ENCODE measurements around the gene RBM20. TPM values are rescaled to one million over a fixed set of nuclear protein-coding genes. Genes with fewer than 3 reads are reported as not detected.
"Not testable (repeated sequence)": the region's sequence is repeated elsewhere in the genome, so short reads cannot be mapped to it uniquely, and the experiment has no call there.

Gene RBM20
- total RNA-seq, 8 experiments from 2014 or later, result 0.31 to 19.1 (median 8.8) TPM

DNA sequence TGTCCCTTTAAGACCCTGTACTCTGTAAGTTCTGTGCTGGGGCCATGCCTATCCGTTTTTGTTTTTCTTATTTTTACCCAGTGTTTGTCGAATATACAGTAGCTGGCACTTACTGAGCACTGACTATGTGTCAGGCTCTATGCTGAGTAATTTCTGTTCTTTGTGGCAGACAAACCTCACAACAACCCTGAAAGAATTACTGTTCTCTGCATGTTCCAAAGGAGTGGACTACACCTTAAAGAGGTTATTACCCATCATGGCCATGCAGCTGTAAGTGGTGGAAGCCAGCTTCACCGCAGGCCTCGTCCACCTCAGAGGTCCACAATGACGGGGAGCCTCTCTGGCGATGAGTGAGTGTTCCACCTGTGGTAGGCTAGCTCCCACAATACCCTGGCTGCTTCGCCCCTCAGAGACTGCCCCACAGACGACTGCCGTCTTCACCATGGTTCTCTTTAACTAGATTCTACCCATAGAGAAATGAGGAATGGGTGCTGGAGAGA lies 30.1 kb upstream of the RBM20 start:
- in situ Hi-C loops (cut with MboI; ENCODE audit: low pct_unique_long_range_greater_than_20kb in 2 of 9, low sequenced_read_pairs in 9 of 9, unreplicated experiment in 9 of 9), result loop anchor here in 6 of 9 experiments (25.0 kb wide), 3 partner anchors 123 to 1523 kb away; no protein-coding TSS in a partner anchor
- no peak for ATAC-seq (replicated peaks in 6 of 8)
- WGBS, 10 experiments, result 17 to 100% (median 69%) methylated on average over 1 to 5 of the region's 9 CpGs; no CpG with 5 or more reads in 3 of the 10 experiments
- no peak overlapping the region for H3K4me3 ChIP-seq
- H3K27ac ChIP-seq, result no peak overlapping the region
- H3K4me1 ChIP-seq (replicated peaks in 1 of 2), result peaks cover 15 to 20% of the 10 kb centered on the region in 2 donors

DNA sequence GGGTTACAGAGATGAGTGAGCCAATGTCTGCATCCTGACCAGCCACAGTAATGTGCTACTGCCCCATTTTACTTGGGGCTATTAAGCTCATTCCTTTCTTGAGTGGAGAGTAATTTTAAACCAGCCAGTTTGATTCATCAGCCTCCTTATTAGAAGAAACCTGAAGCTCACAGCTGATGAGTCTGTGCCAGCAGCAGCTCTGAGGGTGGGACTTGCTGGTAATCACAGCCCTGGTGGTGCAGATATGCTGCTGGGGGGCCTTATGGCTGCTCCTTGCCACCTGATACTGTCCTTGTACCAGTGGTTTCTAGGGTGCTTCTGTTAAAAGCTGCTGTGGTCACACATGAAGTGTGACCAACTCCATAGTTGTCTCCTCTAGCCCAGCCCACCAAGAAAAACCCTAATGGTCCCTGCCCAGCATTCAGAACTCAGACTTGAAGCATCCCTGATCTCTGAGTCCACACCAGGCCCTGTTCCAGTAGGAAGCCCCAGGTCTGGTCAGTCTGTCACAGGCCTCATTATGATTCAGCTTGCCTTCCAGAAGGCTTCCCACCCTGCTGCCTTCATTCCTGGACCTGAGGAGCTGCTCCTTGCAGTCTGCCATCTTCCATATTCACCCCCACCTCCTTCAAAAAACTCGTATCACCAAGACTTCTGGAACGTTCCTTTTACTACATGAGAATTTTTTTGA lies 28.9 kb upstream of the RBM20 start:
- ATAC-seq (replicated peaks in 6 of 8), result peak in 2 of 8 experiments; percentile 31 to 57
- in situ Hi-C loops (cut with MboI; ENCODE audit: low pct_unique_long_range_greater_than_20kb in 2 of 9, low sequenced_read_pairs in 9 of 9, unreplicated experiment in 9 of 9), result loop anchor here in 6 of 9 experiments (25.0 kb wide), 3 partner anchors 122 to 1522 kb away; no protein-coding TSS in a partner anchor

DNA sequence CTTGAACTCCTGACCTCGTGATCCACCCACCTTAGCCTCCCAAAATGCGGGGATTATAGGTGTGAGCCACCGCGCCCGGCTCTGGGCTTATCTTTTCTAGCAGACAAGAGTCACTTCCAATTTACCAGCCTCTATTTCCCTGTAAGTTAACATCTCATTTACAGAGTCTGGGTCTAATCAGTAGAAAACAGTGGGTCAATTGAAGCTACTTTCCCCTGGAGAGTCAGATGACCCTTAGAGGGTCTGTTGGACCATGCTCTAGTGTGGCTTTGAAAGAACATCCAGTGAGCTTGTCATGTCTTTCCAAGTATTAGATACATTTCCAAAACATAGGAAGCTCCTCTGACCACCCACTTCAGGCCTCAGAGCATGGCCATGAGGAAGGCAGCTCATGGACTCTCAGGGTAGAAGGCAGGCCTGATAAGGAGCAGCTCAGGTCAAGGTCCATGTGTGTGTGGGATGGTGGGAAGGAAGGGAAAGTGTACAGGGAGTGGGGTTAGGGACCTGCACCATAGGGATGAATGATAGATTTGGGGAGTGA lies 27.6 kb upstream of the RBM20 start:
- 31 to 100% (median 90%) methylated on average over 2 to 5 of the region's 5 CpGs; no CpG with 5 or more reads in 5 of the 10 experiments for WGBS, 10 experiments

More for the DNA sequence above, 28.9 kb upstream of the RBM20 start:
- WGBS, 10 experiments, result 0 to 76% (median 70%) methylated on average over 1 to 2 of the region's 2 CpGs; no CpG with 5 or more reads in 5 of the 10 experiments
- Histone ChIP-seq H3K4me1 (replicated peaks in 1 of 2) (peaks cover 9 to 10% of the 10 kb centered on the region in 2 donors), H3K27ac (no peak overlapping the region), H3K4me3 (no peak overlapping the region)

DNA sequence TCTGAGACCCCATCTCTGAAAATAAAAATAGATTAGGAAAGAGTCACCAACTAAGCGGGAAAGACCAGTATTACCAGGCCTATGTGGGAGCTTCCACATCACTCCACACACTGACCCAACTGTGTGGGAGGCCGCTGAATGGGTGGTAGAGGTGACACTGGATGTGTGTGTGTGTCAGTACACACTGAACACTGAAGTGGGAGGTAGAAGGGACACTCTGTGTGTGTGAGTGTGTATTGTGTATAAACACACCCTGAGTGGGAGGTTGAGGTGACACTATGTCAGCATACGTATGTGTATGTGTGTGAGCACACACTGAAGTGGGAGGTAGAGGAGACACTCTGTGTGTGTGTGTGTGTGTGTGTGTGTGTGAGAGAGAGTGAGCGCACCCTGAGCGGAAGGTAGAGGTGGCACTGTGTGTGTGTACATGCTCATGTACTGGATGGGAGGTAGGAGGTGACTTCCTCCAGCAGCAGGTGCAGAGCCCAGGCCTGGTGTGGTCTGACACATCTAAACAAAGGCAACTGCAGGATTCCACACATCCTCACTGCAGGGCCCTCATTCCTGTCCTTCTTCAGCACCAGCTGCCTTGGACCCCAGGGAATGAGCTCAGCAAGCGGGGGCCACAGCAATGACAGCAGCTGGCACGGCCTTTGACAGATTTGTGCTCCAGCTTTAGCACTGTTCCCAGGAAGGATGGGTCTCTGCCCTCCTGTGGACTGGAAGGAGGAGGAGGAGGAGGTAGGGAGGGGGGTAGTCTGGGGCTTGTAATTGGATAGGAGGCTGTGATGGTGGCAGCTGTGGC lies 26.5 kb upstream of the RBM20 start:
- in situ Hi-C loops (cut with MboI; ENCODE audit: low pct_unique_long_range_greater_than_20kb in 2 of 9, low sequenced_read_pairs in 9 of 9, unreplicated experiment in 9 of 9), result loop anchor here in 6 of 9 experiments (25.0 kb wide), 3 partner anchors 120 to 1520 kb away; no protein-coding TSS in a partner anchor
- H3K4me1 ChIP-seq (replicated peaks in 1 of 2), result peaks cover 9% of the 10 kb centered on the region in 2 donors
- peak overlapping the region in 1 of 2 donors; percentile 7 for H3K27ac ChIP-seq
- WGBS, 10 experiments, result 40 to 100% (median 69%) methylated on average over 1 to 3 of the region's 7 CpGs; no CpG with 5 or more reads in 6 of the 10 experiments
- no peak overlapping the region for H3K4me3 ChIP-seq
- ATAC-seq (replicated peaks in 6 of 8), result peak in 5 of 8 experiments; percentile 65 to 87 (median 78)

More for the DNA sequence above, 27.6 kb upstream of the RBM20 start:
- in situ Hi-C loops (cut with MboI; ENCODE audit: low pct_unique_long_range_greater_than_20kb in 2 of 9, low sequenced_read_pairs in 9 of 9, unreplicated experiment in 9 of 9), result loop anchor here in 6 of 9 experiments (25.0 kb wide), 3 partner anchors 121 to 1521 kb away; no protein-coding TSS in a partner anchor
- H3K4me1 ChIP-seq (replicated peaks in 1 of 2), result peaks cover 9% of the 10 kb centered on the region in 2 donors
- no peak overlapping the region for H3K4me3 ChIP-seq
- ATAC-seq (replicated peaks in 6 of 8), result no peak
- no peak overlapping the region for H3K27ac ChIP-seq

DNA sequence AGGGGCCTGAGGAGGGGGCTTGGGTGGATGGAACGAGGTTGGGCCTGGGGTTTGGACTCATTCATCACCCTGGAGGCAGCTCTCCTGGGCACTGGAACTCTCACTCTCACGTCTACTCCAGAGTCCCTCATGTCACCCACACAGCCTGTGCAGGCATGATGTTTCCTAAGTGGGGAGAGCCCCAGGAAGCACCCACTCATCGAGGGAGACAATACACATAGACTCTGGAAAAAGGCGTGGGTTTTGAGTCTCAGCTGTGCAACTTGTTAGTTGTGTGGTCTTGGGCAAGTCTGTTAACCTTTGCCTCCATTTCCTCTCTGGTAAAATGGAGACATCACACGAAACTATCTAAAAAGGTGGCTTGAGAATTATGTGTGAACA lies 25.9 kb upstream of the RBM20 start:
- in situ Hi-C loops (cut with MboI; ENCODE audit: low pct_unique_long_range_greater_than_20kb in 2 of 9, low sequenced_read_pairs in 9 of 9, unreplicated experiment in 9 of 9), result loop anchor here in 6 of 9 experiments (25.0 kb wide), 3 partner anchors 119 to 1519 kb away; no protein-coding TSS in a partner anchor
- Histone ChIP-seq H3K4me3 (no peak overlapping the region), H3K4me1 (replicated peaks in 1 of 2) (peaks cover 9% of the 10 kb centered on the region in 2 donors), H3K27ac (peak overlapping the region in 1 of 2 donors; percentile 7)
- ATAC-seq (replicated peaks in 6 of 8), result no peak
- 0 to 100% (median 100%) methylated on average over 1 to 2 of the region's 5 CpGs; no CpG with 5 or more reads in 5 of the 10 experiments for WGBS, 10 experiments

DNA sequence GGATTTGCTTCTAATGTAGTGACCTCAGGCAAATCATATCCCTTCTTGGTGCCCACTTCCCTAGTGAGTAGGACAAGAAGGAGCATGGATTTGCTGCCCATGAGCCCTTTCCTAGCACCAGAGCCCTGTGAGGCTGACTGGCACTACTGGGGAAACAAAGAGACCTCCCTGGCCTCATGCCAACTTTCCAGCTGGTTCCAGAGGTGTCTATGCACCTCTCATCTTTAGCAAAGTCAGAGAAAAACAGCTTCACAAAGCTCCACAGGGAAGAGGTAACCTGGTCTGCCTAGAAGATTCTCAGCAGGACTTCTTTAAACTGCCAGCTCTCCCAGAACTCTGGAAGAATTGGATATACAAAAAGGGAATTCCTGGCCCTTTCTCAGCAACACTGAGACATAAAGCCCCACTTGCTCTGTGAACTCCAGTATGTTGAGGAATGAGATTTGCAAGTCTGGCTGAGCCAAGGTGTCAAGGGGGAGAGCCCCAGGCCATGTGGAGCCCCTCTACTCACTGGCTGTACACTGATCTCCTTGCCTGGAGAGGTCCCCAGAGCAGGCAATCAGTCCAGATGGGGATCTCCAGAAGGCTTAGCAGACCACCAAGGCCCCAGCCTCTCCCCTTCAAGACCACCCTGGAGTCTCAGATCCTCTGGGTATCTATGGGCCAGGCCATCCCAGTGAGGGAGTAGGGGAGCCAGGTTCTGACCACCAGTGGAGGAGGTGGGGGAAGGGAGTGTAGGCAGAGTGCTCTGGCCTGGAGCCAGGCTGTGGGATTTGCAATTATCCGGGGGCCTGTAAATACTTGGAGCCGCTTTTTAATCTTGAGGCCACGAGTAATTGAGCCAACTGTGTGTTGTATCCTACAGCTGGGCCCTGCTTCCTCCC lies 24.4 kb upstream of the RBM20 start:
- 90 to 100% methylated on average over 2 of the region's 3 CpGs; no CpG with 5 or more reads in 8 of the 10 experiments for whole genome bisulfite sequencing, 10 experiments
- no peak for ATAC-seq (replicated peaks in 6 of 8)

DNA sequence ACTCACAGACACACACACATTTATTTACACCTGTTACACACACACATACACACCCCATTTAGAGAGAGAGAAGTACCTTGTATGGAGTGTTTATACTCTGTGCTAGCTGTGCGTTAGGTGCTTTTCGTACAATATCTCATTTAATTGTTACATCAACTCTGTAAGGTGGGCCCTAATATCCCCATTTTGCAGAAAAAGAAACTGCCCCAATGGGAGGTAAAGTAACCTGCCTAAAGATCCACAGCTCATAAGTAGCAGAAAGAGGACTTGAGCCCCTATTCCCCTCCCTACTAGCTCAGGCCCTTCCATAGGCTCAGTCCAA lies 23.8 kb upstream of the RBM20 start:
- no peak overlapping the region for H3K27ac ChIP-seq
- in situ Hi-C loops (cut with MboI; ENCODE audit: low pct_unique_long_range_greater_than_20kb in 2 of 9, low sequenced_read_pairs in 9 of 9, unreplicated experiment in 9 of 9), result loop anchor here in 6 of 9 experiments (25.0 kb wide), 3 partner anchors 117 to 1517 kb away; no protein-coding TSS in a partner anchor
- no peak overlapping the region for H3K4me3 ChIP-seq
- peaks cover 9% of the 10 kb centered on the region in 2 donors for H3K4me1 ChIP-seq (replicated peaks in 1 of 2)
- 100% methylated on average over 1 to 2 of the region's 2 CpGs; no CpG with 5 or more reads in 7 of the 10 experiments for WGBS, 10 experiments
- ATAC-seq (replicated peaks in 6 of 8), result no peak

More for the DNA sequence above, 24.4 kb upstream of the RBM20 start:
- in situ Hi-C loops (cut with MboI; ENCODE audit: low pct_unique_long_range_greater_than_20kb in 2 of 9, low sequenced_read_pairs in 9 of 9, unreplicated experiment in 9 of 9), result loop anchor here in 6 of 9 experiments (25.0 kb wide), 3 partner anchors 118 to 1518 kb away; no protein-coding TSS in a partner anchor
- Histone ChIP-seq H3K27ac (no peak overlapping the region), H3K4me3 (no peak overlapping the region), H3K4me1 (replicated peaks in 1 of 2) (peaks cover 9% of the 10 kb centered on the region in 2 donors)

DNA sequence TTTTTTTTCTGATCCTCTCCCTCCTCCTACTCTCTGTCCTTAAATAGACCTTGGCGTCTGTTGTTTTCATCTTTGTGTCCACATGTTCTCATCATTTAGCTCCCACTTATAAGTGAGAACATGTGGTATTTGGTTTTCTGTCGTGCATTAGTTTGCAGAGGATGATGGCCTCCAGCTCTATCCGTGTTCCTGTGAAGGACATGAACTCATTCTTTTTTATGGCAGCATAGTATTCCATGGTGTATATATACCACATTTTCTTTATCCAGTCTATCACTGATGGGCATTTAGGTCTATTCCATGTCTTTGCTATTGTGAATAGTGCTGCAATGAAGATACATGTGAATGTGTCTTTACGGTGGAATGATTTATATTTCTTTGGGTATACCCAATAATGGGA lies 20.8 kb upstream of the RBM20 start:
- H3K4me3 ChIP-seq; ATAC-seq (replicated peaks in 6 of 8); H3K4me1 ChIP-seq (replicated peaks in 1 of 2); H3K27ac ChIP-seq: not testable (repeated sequence)
- WGBS, 10 experiments, result 0 to 100% (median 82%) methylated on average over 1 to 3 of the region's 4 CpGs
- in situ Hi-C loops (cut with MboI; ENCODE audit: low pct_unique_long_range_greater_than_20kb in 2 of 9, low sequenced_read_pairs in 9 of 9, unreplicated experiment in 9 of 9), result loop anchor here in 6 of 9 experiments (25.0 kb wide), 3 partner anchors 114 to 1514 kb away; no protein-coding TSS in a partner anchor

DNA sequence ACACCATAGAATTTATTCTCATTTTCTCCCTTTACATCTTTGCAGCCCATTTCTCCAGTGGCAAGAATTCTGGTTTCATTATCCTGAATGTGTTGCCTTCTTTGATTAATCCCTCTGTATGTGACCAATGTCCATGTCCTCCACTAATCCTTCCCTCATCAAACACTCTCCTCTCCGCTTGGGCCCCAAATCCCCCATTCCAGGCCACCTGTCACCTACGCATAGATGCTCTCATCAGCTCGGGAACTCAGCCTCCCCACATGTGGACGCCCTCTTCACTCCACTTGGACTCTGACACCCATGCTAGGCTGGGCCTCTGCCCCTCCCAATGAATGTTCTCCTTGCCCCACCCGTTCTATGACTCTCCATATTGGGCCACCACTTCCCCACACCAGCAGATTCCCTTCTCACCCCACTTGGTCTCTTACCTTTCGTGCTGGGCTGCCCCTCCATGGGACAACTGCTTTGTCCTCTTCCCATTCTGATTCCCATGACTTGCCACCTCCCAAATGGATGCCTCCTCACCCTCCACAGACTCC lies 18.7 kb upstream of the RBM20 start:
- Histone ChIP-seq H3K27ac (no peak overlapping the region), H3K4me1 (replicated peaks in 1 of 2) (no peaks in the 10 kb centered on the region), H3K4me3 (no peak overlapping the region)
- in situ Hi-C loops (cut with MboI; ENCODE audit: low pct_unique_long_range_greater_than_20kb in 2 of 9, low sequenced_read_pairs in 9 of 9, unreplicated experiment in 9 of 9), result no loop called here
- WGBS, 10 experiments, result 53 to 100% (median 85%) methylated on average over 1 to 6 of the region's 6 CpGs; no CpG with 5 or more reads in 3 of the 10 experiments
- ATAC-seq (replicated peaks in 6 of 8), result peak in 1 of 8 experiments; percentile 19

DNA sequence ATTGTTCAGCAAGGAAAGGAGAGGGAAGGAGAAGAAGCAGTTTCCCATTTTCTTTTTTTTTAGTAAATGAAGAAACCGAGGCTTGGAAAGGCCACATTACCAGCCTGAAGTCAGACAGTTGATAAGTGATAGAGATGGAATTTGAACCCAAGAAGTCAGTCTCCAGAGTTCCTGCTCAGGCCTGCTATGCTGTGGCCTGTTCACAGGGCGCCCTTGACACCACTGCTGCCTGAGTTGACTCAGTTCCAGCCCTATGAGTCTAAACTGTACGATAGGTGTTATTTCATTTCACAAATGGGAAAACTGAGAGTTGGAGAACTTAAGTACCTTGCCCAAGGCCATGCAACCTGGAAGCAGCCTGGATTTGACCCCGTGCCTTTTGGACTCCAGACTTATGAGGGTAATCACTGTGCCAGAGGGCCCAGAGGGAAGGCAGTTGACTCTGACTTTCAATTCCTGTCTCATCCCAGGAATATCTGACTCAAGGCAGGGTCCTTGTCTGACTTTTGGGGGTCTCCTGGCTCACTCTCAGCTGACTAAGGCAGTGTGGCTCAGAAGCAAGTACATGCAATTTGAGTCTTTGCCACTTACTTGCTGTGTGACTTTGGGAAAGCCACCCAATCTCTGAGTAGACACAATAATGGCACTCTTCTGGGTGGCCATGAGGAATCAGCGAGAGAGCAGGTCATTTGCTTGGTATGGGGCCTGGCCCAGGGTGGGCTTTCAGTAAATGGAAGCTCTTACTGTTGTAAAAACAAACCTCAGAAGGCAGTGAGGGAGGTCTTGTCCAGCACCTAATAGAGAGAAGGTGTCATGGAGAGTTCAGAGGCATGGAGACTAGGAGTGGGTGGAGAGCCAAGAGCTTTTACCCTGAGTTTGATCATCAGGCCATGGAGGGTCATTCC lies 17.9 kb upstream of the RBM20 start:
- 0 to 95% (median 82%) methylated on average over 1 to 5 of the region's 5 CpGs; no CpG with 5 or more reads in 1 of the 10 experiments for WGBS, 10 experiments
- no peak overlapping the region for H3K27ac ChIP-seq
- in situ Hi-C loops (cut with MboI; ENCODE audit: low pct_unique_long_range_greater_than_20kb in 2 of 9, low sequenced_read_pairs in 9 of 9, unreplicated experiment in 9 of 9), result no loop called here
- no peak for ATAC-seq (replicated peaks in 6 of 8)
- H3K4me3 ChIP-seq, result no peak overlapping the region
- H3K4me1 ChIP-seq (replicated peaks in 1 of 2), result no peaks in the 10 kb centered on the region

DNA sequence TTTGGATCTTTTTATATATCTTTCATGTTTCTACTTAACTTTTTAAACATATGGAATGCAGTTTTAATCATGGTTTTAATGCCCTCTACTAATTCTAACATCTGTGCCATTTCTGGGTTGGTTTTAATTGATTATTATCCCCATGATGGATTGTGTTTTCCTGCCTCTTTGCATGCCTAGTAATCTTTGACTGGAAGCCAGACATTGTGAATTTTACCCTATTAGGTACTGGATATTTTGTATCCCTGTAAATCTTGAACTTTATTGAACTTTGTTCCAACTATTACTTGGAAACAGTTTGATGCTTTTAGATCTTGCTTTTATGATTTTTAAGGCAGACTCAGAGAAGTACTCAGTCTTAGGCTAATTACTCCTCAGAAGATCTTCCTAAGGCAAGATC lies 16.0 kb upstream of the RBM20 start:
- Histone ChIP-seq H3K4me3 (no peak overlapping the region), H3K4me1 (replicated peaks in 1 of 2) (no peaks in the 10 kb centered on the region), H3K27ac (no peak overlapping the region)
- in situ Hi-C loops (cut with MboI; ENCODE audit: low pct_unique_long_range_greater_than_20kb in 2 of 9, low sequenced_read_pairs in 9 of 9, unreplicated experiment in 9 of 9), result no loop called here
- ATAC-seq (replicated peaks in 6 of 8), result no peak

Measured in motor neuron (in vitro differentiated cells).